ENCODE measurements around the gene RAB33B.
"Not testable (repeated sequence)": the region's sequence is repeated elsewhere in the genome, so short reads cannot be mapped to it uniquely, and the experiment has no call there.

Gene RAB33B

DNA sequence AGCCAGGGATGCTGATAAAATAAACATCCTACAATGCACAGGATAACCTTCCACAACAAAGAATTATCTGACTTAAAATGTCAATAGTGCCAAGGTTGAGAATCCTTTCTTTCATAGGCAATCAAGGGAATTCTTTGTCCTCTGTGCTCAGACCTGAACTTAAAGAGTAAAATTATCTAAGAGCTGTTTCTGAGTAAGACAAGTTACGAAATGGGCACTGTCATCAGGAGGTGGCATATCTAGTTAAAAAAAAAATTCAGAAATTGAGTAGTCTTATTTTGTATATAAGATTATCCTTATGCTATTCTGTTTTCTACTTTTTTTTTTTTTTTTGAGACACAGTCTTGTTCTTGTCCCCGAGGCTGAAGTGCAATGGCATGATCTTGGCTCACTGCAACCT lies 3.3 kb upstream of the RAB33B start:
- ATAC-seq (replicated peaks; ENCODE audit: extremely low read depth, poor library complexity, severe bottlenecking) (no peak), DNase-seq (ENCODE audit: low spot score in 2 of 2) (no peak)
- Mint-ChIP-seq H3K4me1 (peaks cover 29% of the 10 kb centered on the region), H3K36me3 (ENCODE audit: insufficient read depth) (peaks cover 15% of the 10 kb centered on the region), H3K9me3 (no peaks in the 10 kb centered on the region), H3K4me3 (no peak overlapping the region), H3K27me3 (no peaks in the 10 kb centered on the region), H3K27ac (ENCODE audit: low read depth) (no peak overlapping the region)

DNA sequence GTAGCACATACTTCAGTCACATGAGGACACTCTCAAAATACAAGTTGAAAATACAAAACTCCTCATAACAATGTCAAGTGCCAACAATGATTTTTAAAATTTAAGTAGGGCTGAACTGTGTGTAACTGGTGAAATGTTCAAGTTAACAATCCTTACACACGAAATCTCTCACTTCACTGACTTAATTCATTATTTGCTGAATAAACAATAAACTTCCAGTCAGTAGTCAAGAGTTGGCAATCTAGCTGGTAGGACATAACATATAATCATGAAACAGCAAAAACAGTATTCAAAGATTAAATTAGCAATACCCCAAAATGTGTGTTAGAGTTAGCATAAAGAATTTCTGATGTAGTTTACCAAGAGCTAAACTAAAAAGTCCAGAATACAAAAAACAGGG lies 1.9 kb upstream of the RAB33B start:
- H3K36me3 Mint-ChIP-seq (ENCODE audit: insufficient read depth), result peaks cover 15% of the 10 kb centered on the region
- H3K9me3 Mint-ChIP-seq, result no peaks in the 10 kb centered on the region
- DNase-seq (ENCODE audit: low spot score in 2 of 2), result no peak
- H3K27me3 Mint-ChIP-seq, result no peaks in the 10 kb centered on the region
- no peak for ATAC-seq (replicated peaks; ENCODE audit: extremely low read depth, poor library complexity, severe bottlenecking)
- peaks cover 42% of the 10 kb centered on the region for H3K4me1 Mint-ChIP-seq
- no peak overlapping the region for H3K4me3 Mint-ChIP-seq
- no peak overlapping the region for H3K27ac Mint-ChIP-seq (ENCODE audit: low read depth)

DNA sequence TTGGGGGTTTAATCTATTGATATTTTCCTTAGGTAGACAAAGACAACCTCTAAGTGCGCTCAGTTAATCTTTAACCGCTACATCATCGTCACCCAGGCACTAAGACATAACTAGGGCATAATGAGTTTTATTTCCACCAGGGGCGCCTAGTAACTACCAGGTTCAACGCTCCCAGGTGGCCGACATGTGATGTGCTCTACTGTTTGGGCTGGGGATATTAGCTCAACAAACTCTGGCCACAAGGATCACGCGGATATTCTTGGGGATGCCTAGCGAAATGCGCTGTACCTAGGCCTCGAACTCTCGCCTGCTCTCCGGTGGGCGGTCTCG lies 915 bp upstream of the RAB33B start:
- Mint-ChIP-seq H3K27ac (ENCODE audit: low read depth) (peak overlapping the region; percentile 96), H3K36me3 (ENCODE audit: insufficient read depth) (peaks cover 18% of the 10 kb centered on the region), H3K27me3 (no peaks in the 10 kb centered on the region), H3K9me3 (no peaks in the 10 kb centered on the region), H3K4me1 (peaks cover 52% of the 10 kb centered on the region), H3K4me3 (peak overlapping the region; percentile 92)
- DNase-seq (ENCODE audit: low spot score in 2 of 2) (peak in 1 of 2 donors; percentile 72), ATAC-seq (replicated peaks; ENCODE audit: extremely low read depth, poor library complexity, severe bottlenecking) (peak; percentile 70)

DNA sequence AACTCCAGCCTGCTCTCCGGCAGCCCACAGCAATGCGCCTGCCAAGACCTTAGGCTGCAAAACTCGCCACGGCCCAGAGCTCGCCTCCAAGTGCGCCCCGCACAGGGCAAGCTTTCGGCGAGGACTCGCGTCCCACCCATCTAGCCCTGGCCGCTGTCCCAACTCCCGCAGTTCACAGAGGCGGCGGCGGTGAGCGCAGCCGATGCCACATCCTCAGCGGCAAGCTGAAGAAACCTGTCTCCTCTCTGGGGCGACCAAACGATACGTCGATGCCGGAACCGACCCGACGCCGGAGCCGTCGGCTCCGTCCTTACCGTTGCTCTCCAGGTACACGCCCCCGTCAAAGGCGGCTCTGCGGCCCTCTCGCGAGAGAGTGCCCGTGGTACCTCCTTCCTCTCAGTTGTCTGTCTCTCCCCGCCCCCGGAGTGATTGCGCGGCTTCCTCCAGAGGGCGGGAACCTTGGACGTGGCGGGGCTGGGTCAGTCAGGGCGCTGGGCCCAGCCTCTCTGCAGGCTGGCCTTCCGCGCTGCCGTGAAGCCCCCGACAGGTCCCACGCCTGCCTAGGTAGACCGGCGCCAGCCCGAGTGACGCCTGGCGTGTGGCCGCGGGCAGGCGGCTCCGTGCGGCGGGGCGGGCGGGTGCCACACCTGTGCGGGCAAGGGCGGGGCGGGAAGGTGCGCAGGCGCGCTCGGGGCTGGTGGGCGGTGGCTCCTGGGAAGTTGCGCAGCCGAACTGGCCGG lies 380 bp upstream of the RAB33B start:
- ATAC-seq (replicated peaks; ENCODE audit: extremely low read depth, poor library complexity, severe bottlenecking) (peak; percentile 89), DNase-seq (ENCODE audit: low spot score in 2 of 2) (peak; percentile 91 to 95)
- no peaks in the 10 kb centered on the region for H3K27me3 Mint-ChIP-seq
- H3K4me3 Mint-ChIP-seq, result peak overlapping the region; percentile 92
- no peaks in the 10 kb centered on the region for H3K9me3 Mint-ChIP-seq
- H3K27ac Mint-ChIP-seq (ENCODE audit: low read depth), result peak overlapping the region; percentile 96
- peaks cover 18% of the 10 kb centered on the region for H3K36me3 Mint-ChIP-seq (ENCODE audit: insufficient read depth)
- H3K4me1 Mint-ChIP-seq, result peaks cover 57% of the 10 kb centered on the region

DNA sequence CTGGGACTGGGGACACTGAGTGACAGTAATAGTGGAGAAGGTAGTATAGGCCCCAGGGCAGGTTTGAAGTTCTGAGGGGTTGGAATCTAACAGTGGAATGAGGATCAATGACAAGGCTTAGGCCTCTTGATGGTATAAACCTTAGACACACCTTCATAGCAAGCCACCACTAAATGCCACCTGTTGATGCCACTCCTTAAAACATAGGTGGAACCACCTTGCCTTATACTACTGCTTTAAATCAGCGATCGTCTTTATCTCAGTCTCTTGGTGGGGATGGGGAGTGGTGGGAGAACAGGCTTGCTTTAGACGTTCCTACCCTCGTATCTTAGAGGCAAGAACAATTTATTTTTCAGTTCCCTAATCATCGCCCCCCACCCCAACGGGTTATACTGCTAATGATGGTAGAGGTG lies 1.2 kb downstream of the RAB33B start:
- Mint-ChIP-seq H3K27me3 (no peaks in the 10 kb centered on the region), H3K4me3 (peak overlapping the region; percentile 92), H3K4me1 (peaks cover 72% of the 10 kb centered on the region), H3K36me3 (ENCODE audit: insufficient read depth) (peaks cover 18% of the 10 kb centered on the region), H3K27ac (ENCODE audit: low read depth) (peak overlapping the region; percentile 96), H3K9me3 (no peaks in the 10 kb centered on the region)
- ATAC-seq (replicated peaks; ENCODE audit: extremely low read depth, poor library complexity, severe bottlenecking), result no peak
- no peak for DNase-seq (ENCODE audit: low spot score in 2 of 2)

DNA sequence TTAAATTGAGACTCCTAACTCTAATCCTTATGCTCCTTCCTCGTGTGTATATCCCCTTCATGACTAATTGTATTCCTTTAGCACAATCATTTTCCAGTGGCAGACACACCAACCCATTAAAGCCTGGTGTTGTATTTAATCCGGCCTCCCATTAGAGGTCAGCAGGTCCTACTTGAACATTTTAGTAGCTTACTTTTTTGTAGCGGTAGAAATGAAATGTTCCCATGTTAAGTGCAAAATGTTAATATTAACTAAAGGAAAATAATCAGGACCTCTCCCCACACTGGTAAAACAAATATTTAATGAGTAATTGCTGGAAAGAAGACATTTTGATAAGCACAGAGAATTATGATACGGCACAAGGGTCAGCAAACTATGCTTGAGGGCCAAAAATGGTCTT lies 3.4 kb downstream of the RAB33B start:
- Mint-ChIP-seq H3K36me3 (ENCODE audit: insufficient read depth) (peaks cover 18% of the 10 kb centered on the region), H3K4me3 (no peak overlapping the region), H3K27ac (ENCODE audit: low read depth) (no peak overlapping the region), H3K27me3 (no peaks in the 10 kb centered on the region), H3K4me1 (peaks cover 82% of the 10 kb centered on the region), H3K9me3 (no peaks in the 10 kb centered on the region)
- ATAC-seq (replicated peaks; ENCODE audit: extremely low read depth, poor library complexity, severe bottlenecking) (no peak), DNase-seq (ENCODE audit: low spot score in 2 of 2) (no peak)

DNA sequence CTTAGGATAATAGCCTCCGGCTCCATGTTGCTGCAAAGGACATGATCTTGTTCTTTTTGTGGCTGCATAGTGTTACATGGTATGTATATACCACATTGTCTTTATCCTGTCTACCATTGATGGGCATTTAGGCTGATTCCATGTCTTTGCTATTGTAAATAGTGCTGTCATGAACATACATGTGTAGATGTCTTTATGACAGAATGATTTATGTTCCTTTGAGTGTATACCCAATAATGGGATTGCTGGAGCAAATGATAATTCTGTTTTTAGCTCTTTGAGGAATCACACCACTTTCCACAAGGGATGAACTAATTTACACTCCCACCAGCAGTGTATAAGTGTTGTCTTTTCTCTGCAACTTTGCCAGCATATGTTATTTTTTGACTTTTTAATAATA lies 4.6 kb downstream of the RAB33B start:
- ATAC-seq (replicated peaks; ENCODE audit: extremely low read depth, poor library complexity, severe bottlenecking), result no peak
- no peak overlapping the region for H3K27ac Mint-ChIP-seq (ENCODE audit: low read depth)
- DNase-seq (ENCODE audit: low spot score in 2 of 2), result no peak
- peaks cover 73% of the 10 kb centered on the region for H3K4me1 Mint-ChIP-seq
- H3K36me3 Mint-ChIP-seq (ENCODE audit: insufficient read depth), result peaks cover 13% of the 10 kb centered on the region
- no peaks in the 10 kb centered on the region for H3K9me3 Mint-ChIP-seq
- peak overlapping the region; percentile 1 for H3K4me3 Mint-ChIP-seq
- H3K27me3 Mint-ChIP-seq, result no peaks in the 10 kb centered on the region

DNA sequence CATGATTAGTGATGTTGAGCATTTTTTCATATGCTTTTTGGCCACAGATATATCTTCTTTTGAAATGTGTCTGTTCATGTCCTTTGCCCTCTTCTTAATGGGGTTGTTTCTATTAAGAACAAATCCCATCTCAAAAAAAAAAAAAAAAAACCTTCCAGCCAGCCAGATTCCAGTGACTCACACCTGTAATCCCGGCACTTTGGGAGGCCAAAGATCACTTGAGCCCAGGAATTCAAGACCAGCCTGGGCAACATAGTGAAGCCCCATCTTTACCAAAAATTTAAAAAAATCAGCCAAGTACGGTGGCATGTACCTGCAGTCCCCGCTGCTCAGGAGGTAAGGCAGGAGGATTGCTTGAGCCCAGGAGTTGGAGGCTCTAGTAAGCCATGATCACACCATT lies 5.1 kb downstream of the RAB33B start:
- peaks cover 75% of the 10 kb centered on the region for H3K4me1 Mint-ChIP-seq
- no peak for ATAC-seq (replicated peaks; ENCODE audit: extremely low read depth, poor library complexity, severe bottlenecking)
- H3K27ac Mint-ChIP-seq (ENCODE audit: low read depth), result no peak overlapping the region
- no peak overlapping the region for H3K4me3 Mint-ChIP-seq
- no peaks in the 10 kb centered on the region for H3K27me3 Mint-ChIP-seq
- peaks cover 11% of the 10 kb centered on the region for H3K36me3 Mint-ChIP-seq (ENCODE audit: insufficient read depth)
- DNase-seq (ENCODE audit: low spot score in 2 of 2), result no peak
- H3K9me3 Mint-ChIP-seq, result no peaks in the 10 kb centered on the region

DNA sequence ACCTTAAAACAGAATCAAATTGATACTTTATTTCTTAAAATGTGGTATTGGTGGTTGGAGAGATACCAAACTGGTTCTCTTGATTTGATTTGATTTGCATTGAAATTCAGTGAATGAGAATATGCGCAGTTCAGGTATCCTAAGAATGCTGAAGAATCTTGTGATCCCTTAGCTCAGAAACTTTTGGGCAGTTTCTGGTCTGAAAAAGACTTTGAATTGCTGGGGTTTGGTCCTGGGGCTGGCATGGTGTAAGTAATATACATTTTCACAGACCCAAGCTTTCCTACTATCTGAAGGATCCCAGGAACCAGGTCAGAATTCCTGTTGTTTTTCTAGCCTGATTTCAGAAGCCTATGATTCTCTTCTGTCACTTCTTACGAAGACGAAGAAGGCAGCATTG lies 6.6 kb downstream of the RAB33B start:
- no peaks in the 10 kb centered on the region for H3K9me3 Mint-ChIP-seq
- H3K27ac Mint-ChIP-seq (ENCODE audit: low read depth), result no peak overlapping the region
- H3K27me3 Mint-ChIP-seq, result no peaks in the 10 kb centered on the region
- no peak overlapping the region for H3K4me3 Mint-ChIP-seq
- no peak for ATAC-seq (replicated peaks; ENCODE audit: extremely low read depth, poor library complexity, severe bottlenecking)
- DNase-seq (ENCODE audit: low spot score in 2 of 2), result no peak
- H3K36me3 Mint-ChIP-seq (ENCODE audit: insufficient read depth), result peaks cover 7% of the 10 kb centered on the region
- peaks cover 60% of the 10 kb centered on the region for H3K4me1 Mint-ChIP-seq

DNA sequence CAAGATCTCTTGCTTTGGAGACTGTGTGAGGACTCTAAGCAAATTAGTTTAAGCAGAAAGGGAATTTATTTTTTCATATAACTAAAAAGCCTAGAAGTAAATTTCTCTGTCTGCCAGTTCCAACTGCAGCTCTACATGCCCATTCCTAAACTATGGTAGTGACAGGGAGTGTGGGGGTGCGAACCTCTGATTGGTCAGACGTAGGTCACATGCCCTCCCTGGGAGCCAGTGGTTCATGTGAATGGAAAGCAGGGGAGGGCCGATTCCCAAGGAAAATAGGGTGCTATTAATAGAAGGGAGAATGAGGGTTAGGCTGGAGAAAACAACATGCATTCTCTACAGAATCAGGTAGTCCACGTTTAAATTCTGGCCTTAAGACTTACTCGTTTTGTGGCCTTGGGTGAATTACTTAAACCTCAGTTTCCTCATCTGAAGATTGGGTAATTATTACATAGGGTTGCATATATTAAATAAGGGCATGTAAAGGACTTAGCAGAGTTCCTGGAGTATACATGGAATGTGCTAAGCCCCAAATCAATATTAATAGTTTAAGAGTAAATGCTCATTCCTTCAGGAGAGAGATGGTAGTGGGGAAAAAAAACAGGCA lies 7.2 kb downstream of the RAB33B start:
- ATAC-seq (replicated peaks; ENCODE audit: extremely low read depth, poor library complexity, severe bottlenecking) (no peak), DNase-seq (ENCODE audit: low spot score in 2 of 2) (no peak)
- Mint-ChIP-seq H3K27ac (ENCODE audit: low read depth) (no peak overlapping the region), H3K4me1 (peaks cover 55% of the 10 kb centered on the region), H3K4me3 (no peak overlapping the region), H3K36me3 (ENCODE audit: insufficient read depth) (peaks cover 9% of the 10 kb centered on the region), H3K27me3 (no peaks in the 10 kb centered on the region), H3K9me3 (no peaks in the 10 kb centered on the region)

DNA sequence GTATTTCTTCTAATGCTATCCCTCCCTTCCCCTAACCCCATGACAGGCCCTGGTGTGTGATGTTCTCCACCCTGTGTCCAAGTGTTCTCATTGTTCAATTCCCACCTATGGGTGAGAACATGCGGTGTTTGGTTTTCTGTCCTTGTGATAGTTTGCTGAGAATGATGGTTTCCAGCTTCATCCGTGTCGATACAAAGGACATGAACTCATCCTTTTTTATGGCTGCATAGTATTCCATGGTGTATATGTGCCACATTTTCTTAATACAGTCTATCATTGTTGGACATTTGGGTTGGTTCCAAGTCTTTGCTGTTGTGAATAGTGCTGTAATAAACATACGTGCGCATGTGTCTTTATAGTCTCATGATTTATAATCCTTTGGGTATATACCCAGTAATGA lies 10.6 kb downstream of the RAB33B start:
- H3K27ac Mint-ChIP-seq (ENCODE audit: low read depth); DNase-seq (ENCODE audit: low spot score in 2 of 2); H3K27me3 Mint-ChIP-seq; ATAC-seq (replicated peaks; ENCODE audit: extremely low read depth, poor library complexity, severe bottlenecking); H3K4me3 Mint-ChIP-seq; H3K36me3 Mint-ChIP-seq (ENCODE audit: insufficient read depth): not testable (repeated sequence)
- H3K4me1 Mint-ChIP-seq, result peaks cover 34% of the 10 kb centered on the region
- peaks cover 11% of the 10 kb centered on the region for H3K9me3 Mint-ChIP-seq

DNA sequence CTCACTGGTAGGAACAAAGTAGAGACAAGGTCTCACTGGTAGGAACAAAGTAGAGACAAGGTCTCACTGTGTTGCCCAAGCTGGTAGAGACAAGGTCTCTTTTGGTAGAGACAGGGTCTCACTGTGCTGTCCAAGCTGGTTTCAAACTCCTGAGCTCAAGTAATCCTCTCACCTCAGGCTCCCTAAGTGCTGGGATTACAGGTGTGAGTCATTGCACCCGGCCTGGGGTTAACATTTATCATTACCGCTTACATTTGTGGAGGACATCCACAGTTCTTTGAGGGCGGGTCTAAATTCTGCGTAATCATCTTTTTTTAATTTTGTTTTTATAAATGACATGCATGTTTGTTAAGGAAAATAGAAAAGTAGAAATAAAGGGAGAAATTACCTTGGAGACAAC lies 12.0 kb downstream of the RAB33B start:
- DNase-seq (ENCODE audit: low spot score in 2 of 2), result no peak
- no peak overlapping the region for H3K27ac Mint-ChIP-seq (ENCODE audit: low read depth)
- H3K27me3 Mint-ChIP-seq, result no peaks in the 10 kb centered on the region
- H3K9me3 Mint-ChIP-seq, result peaks cover 11% of the 10 kb centered on the region
- no peak overlapping the region for H3K4me3 Mint-ChIP-seq
- ATAC-seq (replicated peaks; ENCODE audit: extremely low read depth, poor library complexity, severe bottlenecking), result no peak
- peaks cover 6% of the 10 kb centered on the region for H3K36me3 Mint-ChIP-seq (ENCODE audit: insufficient read depth)
- peaks cover 35% of the 10 kb centered on the region for H3K4me1 Mint-ChIP-seq

DNA sequence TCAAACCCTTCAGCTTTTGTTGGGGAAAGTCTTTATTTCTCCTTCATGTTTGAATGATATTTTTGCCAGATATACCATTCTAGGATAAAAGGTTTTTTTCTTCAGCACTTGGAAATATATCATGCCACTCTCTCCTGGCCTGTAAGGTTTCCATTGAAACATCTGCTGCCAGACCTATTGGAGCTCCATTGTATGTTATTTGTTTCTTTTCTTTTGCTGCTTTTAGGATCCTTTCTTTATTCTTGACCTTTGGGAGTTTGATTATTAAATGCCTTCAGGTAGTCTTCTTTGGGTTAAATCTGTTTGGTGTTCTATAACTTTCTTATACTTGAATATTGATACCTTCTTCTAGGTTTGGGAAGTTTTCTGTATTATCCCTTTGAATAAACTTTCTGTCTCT lies 14.8 kb downstream of the RAB33B start:
- not testable (repeated sequence) for ATAC-seq (replicated peaks; ENCODE audit: extremely low read depth, poor library complexity, severe bottlenecking); H3K27me3 Mint-ChIP-seq; DNase-seq (ENCODE audit: low spot score in 2 of 2); H3K4me3 Mint-ChIP-seq; H3K27ac Mint-ChIP-seq (ENCODE audit: low read depth)
- H3K4me1 Mint-ChIP-seq, result peaks cover 34% of the 10 kb centered on the region
- peaks cover 11% of the 10 kb centered on the region for H3K9me3 Mint-ChIP-seq
- peaks cover 15% of the 10 kb centered on the region for H3K36me3 Mint-ChIP-seq (ENCODE audit: insufficient read depth)
